ENCODE data around the gene KDM5A.

Gene KDM5A

GRCh38 chr12:272942-273341, 116.2 kb downstream of the KDM5A start:
- DNase-seq (ENCODE audit: low spot score) = no peak

- no peak for DNase-seq (ENCODE audit: low spot score)
These were observed 118.0 kb downstream of the KDM5A start for GRCh38 chr12:271161-271560.

GRCh38 chr12:269191-269590, 119.9 kb downstream of the KDM5A start:
- no peak for DNase-seq (ENCODE audit: low spot score)

- no peak for DNase-seq (ENCODE audit: low spot score)
These were observed 120.7 kb downstream of the KDM5A start for GRCh38 chr12:268483-268840.

- DNase-seq (ENCODE audit: low spot score) = no peak
These were observed 121.3 kb downstream of the KDM5A start for GRCh38 chr12:267581-268482.

- no peak for DNase-seq (ENCODE audit: low spot score)
These were observed 124.0 kb downstream of the KDM5A start for GRCh38 chr12:265096-265495.

- DNase-seq (ENCODE audit: low spot score) = no peak
These were observed 124.9 kb downstream of the KDM5A start for GRCh38 chr12:264269-264668.

GRCh38 chr12:263574-263973, 125.5 kb downstream of the KDM5A start:
- DNase-seq (ENCODE audit: low spot score) = no peak

GRCh38 chr12:262817-263216, 126.3 kb downstream of the KDM5A start, which contains the start of gene SLC6A13:
TSS of gene SLC6A13 (minus strand) at chr12:262836. CDS start at chr12:260052, 2,784 bp downstream.
- DNase-seq (ENCODE audit: low spot score) = no peak

- DNase-seq (ENCODE audit: low spot score) = no peak
These were observed 127.0 kb downstream of the KDM5A start for GRCh38 chr12:262113-262512.

- DNase-seq (ENCODE audit: low spot score) = no peak
These were observed 131.4 kb downstream of the KDM5A start for GRCh38 chr12:257521-258321.

- DNase-seq (ENCODE audit: low spot score) = no peak
These were observed 132.2 kb downstream of the KDM5A start for GRCh38 chr12:256958-257357.

- DNase-seq (ENCODE audit: low spot score) = no peak
These were observed 132.9 kb downstream of the KDM5A start for GRCh38 chr12:256225-256624.

GRCh38 chr12:254912-255311, 134.2 kb downstream of the KDM5A start:
- DNase-seq (ENCODE audit: low spot score) = no peak

GRCh38 chr12:254039-254438, 135.1 kb downstream of the KDM5A start:
- no peak for DNase-seq (ENCODE audit: low spot score)

GRCh38 chr12:253116-253831, 135.8 kb downstream of the KDM5A start:
- DNase-seq (ENCODE audit: low spot score) = no peak

GRCh38 chr12:252636-253035, 136.5 kb downstream of the KDM5A start:
- no peak for DNase-seq (ENCODE audit: low spot score)

- no peak for DNase-seq (ENCODE audit: low spot score)
These were observed 141.8 kb downstream of the KDM5A start for GRCh38 chr12:247271-247670.

- DNase-seq (ENCODE audit: low spot score) = no peak
These were observed 145.7 kb downstream of the KDM5A start for GRCh38 chr12:243381-243780.

GRCh38 chr12:242496-242895, 146.6 kb downstream of the KDM5A start:
- DNase-seq (ENCODE audit: low spot score) = no peak

- no peak for DNase-seq (ENCODE audit: low spot score)
These were observed 147.9 kb downstream of the KDM5A start for GRCh38 chr12:241266-241665.

GRCh38 chr12:240566-240965, 148.6 kb downstream of the KDM5A start:
- DNase-seq (ENCODE audit: low spot score) = no peak
